Endothelial cell of umbilical vein (primary cell): ENCODE results near the gene SIRT5. TPM values are rescaled to one million over a fixed set of nuclear protein-coding genes. Genes with fewer than 3 reads are reported as not detected.

ENCODE experiments used
- BruUV-seq: library from RNA; stranded (reverse); fragments of 400-500 nt; replicated peaks from 2 replicates; lab custom pipeline; 2021; lab: Mats Ljungman, UMichigan
- CTCF ChIA-PET: fragments of 300-600, 350-600 bp; sonication (Branson Sonifier 250); formaldehyde crosslinking; loops from one replicate; lab custom pipeline; 2021; ENCODE audit warnings: antibody characterized with exemption, inconsistent platforms; lab: Charles Lee
- POLR2A ChIA-PET: fragments of 300-600, 350-600 bp; sonication (Branson Sonifier 250); formaldehyde crosslinking; loops from one replicate; lab custom pipeline; 2021; ENCODE audit warnings: antibody characterized with exemption, inconsistent platforms; lab: Charles Lee
- DNase-seq: peaks from one replicate; pipeline ENCODE4 v3.0.0-alpha.2; 2011; ENCODE audit warnings: low read depth, low spot score
- FAIRE-seq: peaks from 2 replicates; lab custom pipeline; 2011; peaks lifted over from hg19 to GRCh38; lab: Jason Lieb, UNC
- H2AFZ ChIP-seq: 2 replicates; pipeline ENCODE4 v1.6.0; 2012; ENCODE audit warnings: low read depth, low read length, control low read depth, inconsistent platforms
- H3K27ac ChIP-seq: 2 replicates; pipeline ENCODE4 v1.5.1; 2011; ENCODE audit warnings: low read depth, mild to moderate bottlenecking, control low read depth, low read length, moderate library complexity; ENCODE audit not compliant: insufficient read depth
- H3K27me3 ChIP-seq, 2 experiments: 2 replicates each; pipeline versions ENCODE4 v1.6.0 to v1.6.1; 2011; ENCODE audit warnings: low read length in 2 of 2, mixed read lengths in 1 of 2; ENCODE audit not compliant: control insufficient read depth in 2 of 2, insufficient read depth in 2 of 2
- H3K36me3 ChIP-seq, 2 experiments: 2 replicates in 1 of 2; 3 replicates in 1 of 2; pipeline ENCODE4 v1.5.1; 2011; ENCODE audit warnings: low read length in 2 of 2, mild to moderate bottlenecking in 1 of 2, moderate library complexity in 1 of 2; ENCODE audit not compliant: control insufficient read depth in 2 of 2, insufficient read depth in 2 of 2; ENCODE audit errors: extremely low read depth in 1 of 2
- H3K4me1 ChIP-seq: 3 replicates; pipeline ENCODE4 v1.5.1; 2011; ENCODE audit warnings: mild to moderate bottlenecking, low read length; ENCODE audit not compliant: control insufficient read depth, insufficient read depth; ENCODE audit errors: extremely low read depth
- H3K4me2 ChIP-seq: 2 replicates; pipeline ENCODE4 v1.6.1; 2011; ENCODE audit warnings: low read length, control low read depth, mixed read lengths; ENCODE audit not compliant: insufficient read depth
- H3K4me3 ChIP-seq, 3 experiments: fragments of 200-600 bp in 1 of 3; sonication (generic), shearing (Covaris generic) in 1 of 3; replicated peaks in 1 of 3; 2 replicates each; pipeline ENCODE4 v1.5.1; 2011 to 2016; ENCODE audit warnings: control low read depth in 3 of 3, low read length in 3 of 3, mild to moderate bottlenecking in 2 of 3, inconsistent platforms in 1 of 3, low read depth in 1 of 3, moderate library complexity in 1 of 3; ENCODE audit not compliant: insufficient read depth in 1 of 3
- H3K79me2 ChIP-seq: 2 replicates; pipeline ENCODE4 v1.6.0; 2012; ENCODE audit warnings: low read length, inconsistent platforms; ENCODE audit not compliant: control insufficient read depth, insufficient read depth
- H3K9ac ChIP-seq: replicated peaks from 2 replicates; pipeline ENCODE3; 2011; ENCODE audit warnings: low read length, control low read depth; ENCODE audit not compliant: insufficient read depth; ENCODE audit errors: extremely low read depth
- H3K9me1 ChIP-seq: replicated peaks from 3 replicates; pipeline ENCODE4 v1.6.0; 2011; ENCODE audit warnings: mild to moderate bottlenecking, low read length; ENCODE audit not compliant: control insufficient read depth, insufficient read depth; ENCODE audit errors: extremely low read depth
- H3K9me3 ChIP-seq: replicated peaks from 2 replicates; pipeline ENCODE4 v1.5.1; 2012; ENCODE audit warnings: low read length, inconsistent platforms; ENCODE audit not compliant: control insufficient read depth, insufficient read depth
- H4K20me1 ChIP-seq: replicated peaks from 2 replicates; pipeline ENCODE3; 2011; ENCODE audit warnings: mild to moderate bottlenecking, low read length; ENCODE audit not compliant: control insufficient read depth, insufficient read depth; ENCODE audit errors: extremely low read depth
- CTCF ChIP-seq, 2 donors: IDR thresholded peaks; 1 replicate in 1 of 2; 2 replicates in 1 of 2; pipeline ENCODE4 v1.5.1; 2011; ENCODE audit warnings: low read length in 2 of 2, mild to moderate bottlenecking in 2 of 2, moderate library complexity in 2 of 2, control low read depth in 1 of 2, inconsistent platforms in 1 of 2, low read depth in 1 of 2; ENCODE audit not compliant: insufficient read depth in 1 of 2; ENCODE audit errors: extremely low read depth in 1 of 2
- EZH2 ChIP-seq: IDR thresholded peaks from 2 replicates; pipeline ENCODE4 v1.6.1; 2012; ENCODE audit warnings: borderline replicate concordance, low read depth, mild to moderate bottlenecking, moderate library complexity, low read length, inconsistent platforms; ENCODE audit not compliant: severe bottlenecking
- FOS ChIP-seq: IDR thresholded peaks from 2 replicates; pipeline ENCODE4 v1.6.1; 2011; ENCODE audit warnings: mild to moderate bottlenecking, low read length, moderate library complexity, borderline replicate concordance; ENCODE audit not compliant: insufficient read depth
- GATA2 ChIP-seq: IDR thresholded peaks from 2 replicates; pipeline ENCODE4 v1.7.0; 2011; ENCODE audit warnings: low read depth, mild to moderate bottlenecking, moderate library complexity, mixed read lengths, low read length; ENCODE audit not compliant: insufficient read length, insufficient read depth
- JUN ChIP-seq: IDR thresholded peaks from 2 replicates; pipeline ENCODE4 v1.6.1; 2011; ENCODE audit warnings: borderline replicate concordance, low read depth; ENCODE audit not compliant: insufficient read length, insufficient read depth
- MYC ChIP-seq: IDR thresholded peaks from one replicate; pipeline ENCODE4 v1.6.1; 2011; ENCODE audit warnings: mild to moderate bottlenecking, low read depth, low read length
- POLR2A ChIP-seq: IDR thresholded peaks from 2 replicates; pipeline ENCODE4 v1.6.1; 2012; ENCODE audit warnings: low read depth, mild to moderate bottlenecking, control low read depth, low read length
- POLR2AphosphoS5 ChIP-seq: IDR thresholded peaks from 2 replicates; pipeline ENCODE4 v1.6.1; 2012; ENCODE audit warnings: low read depth, mild to moderate bottlenecking, control low read depth, low read length, moderate library complexity; ENCODE audit not compliant: insufficient read depth
- dilution Hi-C: fragments of 300-500 bp; cut with MboI; formaldehyde crosslinking; loops from one replicate; pipeline ENCODE4 v1.15.0; 2019; ENCODE audit warnings: low sequenced_read_pairs; ENCODE audit not compliant: extremely low pct_ligation_motif_present
- intact Hi-C: fragments of 100-400 bp; cut with micrococcal nuclease; formaldehyde crosslinking; loops from one replicate; pipeline ENCODE4 v1.10.0; 2022
- polyA plus RNA-seq, 4 experiments: library from polyadenylated mRNA; depleted of rRNA in 3 of 4; stranded (reverse) in 3 of 4; unstranded in 1 of 4; fragments of >200 nt; gene quantifications; 2 replicates each; pipeline versions ENCODE4 v1.2.1 to v1.2.3, GENCODE V29; 2011 to 2012; ENCODE audit warnings: missing spikeins in 1 of 4
- total RNA-seq: library from RNA; stranded (reverse); gene quantifications from 2 replicates; pipeline ENCODE4 v1.2.3, GENCODE V29; 2021
- TF ChIP-seq, protein P1 (sequence below): IDR thresholded peaks from 2 replicates; pipeline ENCODE4 v1.6.1; 2011; ENCODE audit not compliant: insufficient read depth, insufficient read length

SIRT5 gene
- total and polyA plus RNA-seq, 2 donors (not counting 3 experiments of a cell fraction or from before 2014, with no cell fraction given): 4.7 to 7.2 TPM

DNA sequence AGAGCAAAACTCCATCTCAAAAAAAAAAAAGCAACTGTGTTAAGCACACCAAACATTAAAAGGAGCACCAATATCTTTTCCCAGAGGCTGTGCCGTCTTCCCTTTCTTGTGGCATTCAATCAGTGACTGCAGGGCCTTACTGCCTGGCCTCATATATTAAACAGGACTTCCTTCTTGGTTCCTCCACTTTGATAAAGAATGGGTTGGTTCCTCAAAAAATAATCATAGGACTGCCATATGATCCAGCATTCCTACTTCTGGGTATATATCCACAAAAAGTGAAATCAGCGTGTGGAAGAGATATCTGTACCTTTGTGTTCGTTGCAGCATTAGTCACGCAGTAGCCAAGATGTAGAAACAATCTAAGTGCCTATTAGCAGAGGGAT, 46.7 kb upstream of the SIRT5 start:
- no peaks in the 10 kb centered on the region for H3K27me3 ChIP-seq
- no peak overlapping the region for H3K4me3 ChIP-seq
- H2AFZ ChIP-seq: no peak overlapping the region
- H3K4me1 ChIP-seq: peaks cover 32% of the 10 kb centered on the region
- FAIRE-seq: no peak
- ChIA-PET CTCF (interaction anchor here (0.7 to 1.9 kb wide), 6 partner anchors 10 to 193 kb away, joined by 3 to 7 read pairs (median 5); partner anchors contain the start of gene GFOD1), POLR2A (interaction anchor here (0.7 kb wide), 1 partner anchor 147 kb away, joined by 6 read pairs; no protein-coding TSS in a partner anchor)
- no peaks in the 10 kb centered on the region for H3K9me1 ChIP-seq
- no TSS peak for BruUV-seq
- H3K9me3 ChIP-seq: no peaks in the 10 kb centered on the region
- peak; percentile 33 for DNase-seq
- no peaks in the 10 kb centered on the region for H3K79me2 ChIP-seq
- TF ChIP-seq EZH2: no peak
- TF ChIP-seq MYC: no peak
- no peak for TF ChIP-seq FOS
- TF ChIP-seq JUN: no peak
- TF ChIP-seq, protein P1, sequence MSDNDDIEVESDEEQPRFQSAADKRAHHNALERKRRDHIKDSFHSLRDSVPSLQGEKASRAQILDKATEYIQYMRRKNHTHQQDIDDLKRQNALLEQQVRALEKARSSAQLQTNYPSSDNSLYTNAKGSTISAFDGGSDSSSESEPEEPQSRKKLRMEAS: no peak
- TF ChIP-seq POLR2AphosphoS5: no peak
- TF ChIP-seq POLR2A: no peak
- no peak for TF ChIP-seq CTCF (IDR thresholded peaks at IDR 0.05; ENCODE audit: extremely low read depth in 1 of 2, insufficient read depth in 1 of 2, low read depth in 1 of 2, low read length in 2 of 2)
- TF ChIP-seq GATA2: no peak
- no peaks in the 10 kb centered on the region for H3K36me3 ChIP-seq
- dilution Hi-C loops (no loop called here), intact Hi-C loops (loop anchor here (1.0 to 2.0 kb wide), 5 partner anchors 87 to 225 kb away; partner anchors contain the start of gene NOL7)
- no peak overlapping the region for H3K4me2 ChIP-seq
- no peaks in the 10 kb centered on the region for H4K20me1 ChIP-seq
- no peak overlapping the region for H3K9ac ChIP-seq
- H3K27ac ChIP-seq: peak overlapping the region; percentile 65
